Liver (tissue), 3 donors: ENCODE measurements around the gene WBP2.

Experiments used
- ATF3 ChIP-seq: IDR thresholded peaks from 2 replicates; pipeline ENCODE4 v1.6.1; 2016; ENCODE audit warnings: antibody characterized with exemption
- CTCF ChIP-seq: fragments of 150-350 bp; IDR thresholded peaks from 2 replicates; pipeline ENCODE4 v1.5.1; 2017; ENCODE audit warnings: improper control_type of control experiment, low read depth, low read length; ENCODE audit not compliant: missing input control
- EGR1 ChIP-seq, 2 donors: IDR thresholded peaks; 2 replicates each; pipeline ENCODE4 v1.6.1; 2016 to 2018; ENCODE audit warnings: antibody characterized with exemption in 2 of 2, low read depth in 2 of 2
- FOXA1 ChIP-seq: IDR thresholded peaks from 2 replicates; pipeline ENCODE4 v1.6.1; 2016; ENCODE audit warnings: antibody characterized with exemption
- GABPA ChIP-seq, 2 donors: IDR thresholded peaks in 1 of 2; conservative IDR thresholded peaks in 1 of 2; 2 replicates each; pipeline ENCODE4 v1.6.1; 2016; ENCODE audit warnings: antibody characterized with exemption in 2 of 2, mild to moderate bottlenecking in 1 of 2, moderate library complexity in 1 of 2
- HNF4G ChIP-seq: IDR thresholded peaks from 2 replicates; pipeline ENCODE4 v1.6.1; 2016; ENCODE audit warnings: antibody characterized with exemption
- MAX ChIP-seq: IDR thresholded peaks from 2 replicates; pipeline ENCODE4 v1.6.1; 2016; ENCODE audit warnings: antibody characterized with exemption
- RAD21 ChIP-seq, 2 donors: IDR thresholded peaks; 2 replicates each; pipeline ENCODE4 v1.6.1; 2016; ENCODE audit warnings: antibody characterized with exemption in 2 of 2, mild to moderate bottlenecking in 2 of 2
- REST ChIP-seq: IDR thresholded peaks from 2 replicates; pipeline ENCODE4 v1.6.1; 2016; ENCODE audit warnings: antibody characterized with exemption, mild to moderate bottlenecking
- SP1 ChIP-seq: IDR thresholded peaks from 2 replicates; pipeline ENCODE4 v1.6.1; 2018; ENCODE audit warnings: antibody characterized with exemption, mild to moderate bottlenecking
- ZBTB33 ChIP-seq: IDR thresholded peaks from 2 replicates; pipeline ENCODE4 v1.6.1; 2016; ENCODE audit warnings: antibody characterized with exemption
- donor health status: healthy.
- donor health status: healthy.

- TF ChIP-seq ATF3, result no peak
- no peak for TF ChIP-seq REST
- no peak for TF ChIP-seq CTCF
- no peak for TF ChIP-seq MAX
- TF ChIP-seq EGR1 (IDR thresholded peaks at IDR 0.05; ENCODE audit: low read depth in 2 of 2), result no peak
- TF ChIP-seq FOXA1, result no peak
- no peak for TF ChIP-seq SP1
- TF ChIP-seq ZBTB33, result no peak
- TF ChIP-seq HNF4G, result no peak
- no peak for TF ChIP-seq GABPA (IDR thresholded peaks at IDR 0.05 in 1 of 2, conservative IDR thresholded peaks at IDR 0.05 in 1 of 2)
- no peak for TF ChIP-seq RAD21 (IDR thresholded peaks at IDR 0.05)
Observed at GRCh38 chr17:75823257-75824041, 31.7 kb downstream of the WBP2 start.
